NCI-H1105 treated with DMSO at 0.1 percent for 48 hours (cell line): ENCODE results near the gene RTP4.

Experiments
- DNase-seq: peaks from one replicate; lab custom pipeline; 2025; lab: John Stamatoyannopoulos, UW

Gene RTP4

DNA sequence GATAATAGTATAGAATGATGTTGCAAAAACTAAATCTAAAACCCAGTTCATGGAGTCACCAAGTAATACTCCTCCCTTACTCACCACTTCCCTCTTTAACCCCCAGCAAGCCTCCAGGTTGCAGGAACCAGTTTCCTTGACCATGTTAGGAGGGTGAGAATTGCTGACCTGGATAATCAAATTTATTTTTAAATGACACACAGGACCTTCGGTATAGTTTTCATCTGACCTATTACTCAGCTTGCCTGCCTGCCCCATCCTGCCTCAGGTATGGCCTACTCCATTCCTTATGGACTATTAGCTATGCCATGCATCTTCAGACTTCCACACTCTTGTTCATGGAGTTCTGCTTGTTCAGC lies 883 bp downstream of the RTP4 start:
- no peak for DNase-seq

- no peak for DNase-seq
Measured at GRCh38 chr3:187370051-187370450, 1.9 kb downstream of the RTP4 start.

DNA sequence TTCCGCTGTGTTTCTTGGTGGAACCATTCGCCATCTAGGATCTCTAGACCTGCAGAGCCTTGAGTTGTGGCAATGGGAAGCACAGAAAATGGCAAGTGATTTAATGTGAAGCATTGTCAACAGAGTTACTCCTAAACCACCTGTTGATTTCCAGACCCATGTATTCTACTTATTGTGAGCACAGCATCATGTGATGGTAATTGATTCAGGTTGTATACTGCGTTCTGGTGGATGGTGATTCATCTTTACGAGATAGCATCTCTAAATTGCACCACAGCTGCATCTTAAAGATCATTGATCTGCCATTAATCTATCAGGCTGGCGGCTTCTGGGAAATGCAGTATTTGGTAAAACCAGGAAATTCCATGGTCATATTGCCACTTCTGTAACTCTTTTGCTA lies 7.4 kb downstream of the RTP4 start:
- DNase-seq = no peak

- no peak for DNase-seq
Measured at GRCh38 chr3:187377842-187378241, 9.7 kb downstream of the RTP4 start.

DNA sequence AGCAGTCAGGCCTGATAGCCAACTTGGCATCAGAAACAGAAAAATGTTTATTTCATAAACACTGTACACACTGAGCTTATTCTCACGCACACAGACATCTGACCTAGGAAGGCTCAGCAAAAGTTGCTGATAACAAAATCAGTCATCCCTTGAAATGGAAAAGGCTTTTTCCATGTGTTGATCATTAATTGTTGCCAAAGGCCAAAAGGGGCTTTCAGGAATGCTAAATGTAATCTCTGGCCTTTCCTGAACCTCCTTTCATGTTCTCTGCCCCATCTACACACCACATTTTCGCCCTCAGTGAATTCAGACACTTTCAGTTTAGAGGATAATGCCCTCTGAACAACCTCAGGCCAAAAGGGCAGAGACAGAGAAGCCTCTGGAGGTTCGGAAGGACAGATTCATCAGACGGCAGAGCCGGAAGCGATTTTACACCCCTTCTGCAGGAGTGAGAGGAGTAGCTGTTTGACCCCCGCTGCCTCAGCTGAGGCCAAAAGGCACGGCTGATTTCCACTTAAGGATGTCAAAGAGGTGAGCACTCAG lies 14.5 kb downstream of the RTP4 start:
- no peak for DNase-seq

DNA sequence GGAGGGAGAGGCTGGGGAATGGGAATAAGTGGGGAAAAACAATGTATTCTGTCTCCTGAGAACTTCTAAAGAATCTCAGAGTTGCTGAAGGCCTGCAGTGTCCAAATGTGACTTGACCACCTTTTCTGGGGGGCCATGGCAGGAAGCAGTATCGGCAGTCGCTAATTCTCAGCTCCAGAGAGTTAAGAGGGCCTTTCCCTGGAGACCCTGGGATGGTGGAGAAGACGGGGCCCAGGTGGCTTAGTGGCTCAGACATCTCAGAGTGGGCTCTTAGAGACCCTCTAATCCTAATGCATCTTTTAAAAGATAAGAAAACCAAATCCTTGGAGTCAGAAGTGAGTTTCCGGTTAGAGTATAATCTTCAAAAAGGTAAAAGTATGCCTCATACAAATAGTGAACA lies 15.1 kb downstream of the RTP4 start:
- DNase-seq = no peak

DNA sequence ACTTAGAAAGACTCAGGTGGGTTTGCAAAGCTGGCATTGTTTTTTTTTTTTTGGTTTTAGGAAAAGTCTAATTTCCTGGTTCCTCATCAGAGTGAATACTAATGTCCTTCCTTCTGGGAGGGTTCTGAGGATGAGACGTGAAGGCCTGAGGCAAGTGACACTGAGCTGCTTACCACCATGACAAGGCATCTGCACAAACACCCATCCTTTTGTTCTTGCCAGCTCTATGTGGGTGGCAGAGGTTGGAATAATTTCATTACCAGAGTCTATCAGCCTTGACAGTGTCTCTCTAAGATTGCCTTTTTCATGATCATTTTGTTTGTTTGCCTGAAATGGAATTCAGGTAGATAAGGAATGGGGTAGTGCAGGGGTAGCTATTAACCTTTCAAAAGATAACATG lies 17.1 kb downstream of the RTP4 start:
- no peak for DNase-seq

DNA sequence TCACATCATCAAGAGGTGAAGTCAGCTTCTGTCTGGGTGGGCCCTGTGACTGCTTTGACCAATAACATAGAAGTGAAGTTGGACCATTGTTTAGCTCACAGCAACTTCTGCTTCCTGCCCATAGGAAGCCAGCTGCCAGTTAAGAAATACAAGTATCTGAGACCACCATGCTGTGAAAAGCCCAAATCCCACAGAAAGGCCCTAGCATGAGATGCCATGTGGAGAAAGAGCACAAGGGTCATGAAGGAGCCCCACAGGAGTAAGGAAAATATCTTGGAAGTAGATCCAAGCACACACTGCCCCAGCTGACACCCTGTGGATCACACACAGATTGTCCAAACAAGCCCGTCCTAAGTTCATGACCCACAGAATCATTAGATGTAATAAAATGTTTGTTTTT lies 28.5 kb downstream of the RTP4 start:
- no peak for DNase-seq

DNA sequence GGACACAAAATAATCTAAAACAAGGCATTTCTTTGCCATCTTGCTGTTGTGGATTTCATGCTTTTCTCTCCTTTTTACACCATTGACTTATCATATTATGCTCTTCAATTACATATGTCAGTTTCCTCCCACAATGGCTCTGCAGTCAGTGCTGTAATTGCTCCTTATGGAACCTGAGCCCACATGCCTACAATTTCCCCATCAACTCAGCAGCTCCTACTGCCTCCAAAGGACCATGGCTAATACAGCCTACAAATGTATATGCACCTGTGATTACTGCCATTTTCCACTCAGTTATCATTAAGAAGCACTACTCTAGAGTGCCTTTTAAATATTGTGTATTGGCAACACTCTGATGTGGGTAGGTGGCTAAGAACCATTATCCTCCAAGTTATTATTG lies 30.8 kb downstream of the RTP4 start:
- DNase-seq = peak; percentile 20

DNA sequence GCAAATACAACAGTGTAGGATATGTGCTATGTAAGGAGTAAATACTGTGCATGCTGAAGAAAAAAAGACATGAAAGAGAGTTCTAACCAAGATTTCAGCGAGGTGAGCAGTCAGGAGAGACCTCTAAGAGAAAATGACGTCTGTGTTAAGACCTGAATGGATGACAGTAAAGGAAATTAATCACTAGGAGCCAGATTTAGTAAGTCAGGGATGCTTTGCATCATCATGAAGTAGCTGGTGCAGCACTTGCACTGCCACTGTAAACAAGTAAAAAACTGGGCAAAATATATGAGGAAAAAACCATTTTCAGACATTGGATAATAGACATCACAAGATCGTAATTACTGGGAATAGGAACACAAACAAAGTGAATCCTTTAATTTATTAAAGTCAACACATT lies 32.6 kb downstream of the RTP4 start:
- no peak for DNase-seq

GRCh38 chr3:187401856-187402255 lies 33.7 kb downstream of the RTP4 start:
- DNase-seq = peak; percentile 88

DNA sequence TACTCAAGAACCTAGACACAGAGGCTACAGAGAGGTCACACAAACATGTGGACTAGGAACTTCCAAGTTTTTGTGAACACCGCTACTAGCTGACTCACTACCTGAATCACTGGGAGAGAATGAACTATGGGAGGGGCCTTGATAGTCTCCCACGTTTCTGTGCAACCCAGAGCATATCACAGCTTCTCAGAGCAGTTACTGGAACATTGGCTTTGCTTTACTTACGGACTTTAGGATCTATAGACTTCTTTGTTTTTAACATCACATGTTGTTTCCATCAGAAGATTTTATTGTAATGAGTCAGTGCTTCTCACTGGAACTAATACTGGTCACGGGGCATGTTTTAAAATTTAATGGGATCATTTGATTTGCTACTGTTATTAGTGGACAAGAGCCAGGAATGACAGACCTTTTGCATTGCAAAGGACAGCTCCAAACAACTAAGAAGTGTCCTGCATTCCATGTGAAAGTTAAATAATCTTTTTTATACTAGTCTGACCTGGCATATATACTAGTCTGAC lies 35.6 kb downstream of the RTP4 start:
- DNase-seq = no peak

- peak; percentile 13 for DNase-seq
Measured at GRCh38 chr3:187406927-187407326, 38.7 kb downstream of the RTP4 start.

GRCh38 chr3:187411991-187412781 lies 44.0 kb downstream of the RTP4 start:
- peak; percentile 72 for DNase-seq
